HEK293 (cell line): Measurements from ENCODE around the gene ZNF26.

ENCODE experiments used
- CTCF ChIA-PET: fragments of 350-600 bp; formaldehyde crosslinking; extraction: SDS; loops from one replicate; lab custom pipeline; 2021; ENCODE audit warnings: antibody characterized with exemption; lab: Yijun Ruan, JAX
- POLR2A ChIA-PET: fragments of 300-600 bp; formaldehyde crosslinking; extraction: SDS; loops from one replicate; lab custom pipeline; 2020; ENCODE audit warnings: antibody characterized with exemption, inconsistent platforms; lab: Yijun Ruan, JAX
- H3K27ac ChIP-seq: fragments of 200-500 bp; sonication (Bioruptor generic); 2 replicates; pipeline ENCODE4 v1.5.1; 2014; ENCODE audit warnings: low read depth, low read length, control low read depth, inconsistent platforms; ENCODE audit errors: extremely low read depth
- H3K36me3 ChIP-seq, 2 experiments: fragments of 200-500 bp in 1 of 2; sonication (Bioruptor generic) in 1 of 2; 1 replicate in 1 of 2; 2 replicates in 1 of 2; pipeline ENCODE4 v1.5.1; 2014 to 2017; ENCODE audit warnings: inconsistent platforms in 2 of 2, low read length in 2 of 2; ENCODE audit not compliant: control insufficient read depth in 2 of 2, insufficient read depth in 1 of 2
- H3K4me1 ChIP-seq: fragments of 200-500 bp; sonication (Bioruptor generic); 2 replicates; pipeline ENCODE4 v1.5.1; 2014; ENCODE audit warnings: mild to moderate bottlenecking, low read length, inconsistent platforms; ENCODE audit not compliant: control insufficient read depth, insufficient read depth
- H3K4me3 ChIP-seq: 2 replicates; pipeline ENCODE4 v1.5.1; 2011; ENCODE audit warnings: low read depth, mild to moderate bottlenecking, control low read depth, low read length, moderate library complexity
- H3K9me3 ChIP-seq: fragments of 200-500 bp; sonication (Bioruptor generic); 2 replicates; pipeline ENCODE4 v1.5.1; 2014; ENCODE audit warnings: low read depth, low read length, inconsistent platforms; ENCODE audit not compliant: control insufficient read depth, insufficient read depth
- AEBP2 ChIP-seq: fragments of 450-650 bp; formaldehyde crosslinking; IDR thresholded peaks from 2 replicates; pipeline ENCODE4 v1.5.1; 2016; ENCODE audit warnings: missing biosample characterization, missing genetic modification characterization, borderline replicate concordance
- HOXA7 ChIP-seq: sonication (generic); formaldehyde crosslinking; IDR thresholded peaks from 2 replicates; pipeline ENCODE4 v1.8.1; 2022; ENCODE audit warnings: missing genetic modification reagents, borderline replicate concordance
- INSM2 ChIP-seq: fragments of 450-650 bp; formaldehyde crosslinking; IDR thresholded peaks from 2 replicates; pipeline ENCODE4 v1.5.1; 2016; ENCODE audit warnings: missing biosample characterization, missing genetic modification characterization
- KLF7 ChIP-seq: fragments of 450-650 bp; formaldehyde crosslinking; IDR thresholded peaks from 2 replicates; pipeline ENCODE4 v1.5.1; 2016; ENCODE audit warnings: missing biosample characterization, missing genetic modification characterization, borderline replicate concordance
- YY1 ChIP-seq: fragments of 450-650 bp; formaldehyde crosslinking; IDR thresholded peaks from 2 replicates; pipeline ENCODE4 v1.5.1; 2018; ENCODE audit warnings: missing biosample characterization, missing genetic modification characterization
- YY2 ChIP-seq: fragments of 450-650 bp; formaldehyde crosslinking; IDR thresholded peaks from 2 replicates; pipeline ENCODE4 v1.5.1; 2016; ENCODE audit warnings: missing biosample characterization, missing genetic modification characterization
- ZNF155 ChIP-seq: fragments of 450-650 bp; formaldehyde crosslinking; IDR thresholded peaks from 2 replicates; pipeline ENCODE4 v1.5.1; 2016; ENCODE audit warnings: missing biosample characterization, missing genetic modification characterization
- ZNF169 ChIP-seq: fragments of 450-650 bp; formaldehyde crosslinking; IDR thresholded peaks from 2 replicates; pipeline ENCODE4 v1.5.1; 2016; ENCODE audit warnings: missing biosample characterization, missing genetic modification characterization
- ZNF175 ChIP-seq: fragments of 450-650 bp; formaldehyde crosslinking; IDR thresholded peaks from 2 replicates; pipeline ENCODE4 v1.5.1; 2016; ENCODE audit warnings: missing biosample characterization, missing genetic modification characterization
- ZNF211 ChIP-seq: fragments of 450-650 bp; formaldehyde crosslinking; IDR thresholded peaks from 2 replicates; pipeline ENCODE4 v1.5.1; 2016; ENCODE audit warnings: low read depth, missing biosample characterization, missing genetic modification characterization
- ZNF324 ChIP-seq: fragments of 450-650 bp; formaldehyde crosslinking; IDR thresholded peaks from 2 replicates; pipeline ENCODE4 v1.5.1; 2016; ENCODE audit warnings: missing biosample characterization, missing genetic modification characterization
- ZNF335 ChIP-seq: fragments of 450-650 bp; formaldehyde crosslinking; conservative IDR thresholded peaks from 2 replicates; pipeline ENCODE4 v1.5.1; 2016; ENCODE audit warnings: missing biosample characterization, missing genetic modification characterization
- ZNF37A ChIP-seq: fragments of 450-650 bp; IDR thresholded peaks from 2 replicates; pipeline ENCODE4 v1.5.1; 2018; ENCODE audit warnings: missing biosample characterization, missing genetic modification characterization
- ZNF473 ChIP-seq: fragments of 450-650 bp; formaldehyde crosslinking; IDR thresholded peaks from 2 replicates; pipeline ENCODE4 v1.5.1; 2017; ENCODE audit warnings: missing biosample characterization, missing genetic modification characterization
- ZNF510 ChIP-seq: fragments of 450-650 bp; formaldehyde crosslinking; IDR thresholded peaks from 2 replicates; pipeline ENCODE4 v1.5.1; 2018; ENCODE audit warnings: mild to moderate bottlenecking, missing genetic modification characterization, missing biosample characterization; ENCODE audit not compliant: insufficient replicate concordance
- ZNF560 ChIP-seq: fragments of 450-650 bp; formaldehyde crosslinking; IDR thresholded peaks from 2 replicates; pipeline ENCODE4 v1.5.1; 2017; ENCODE audit warnings: missing biosample characterization, missing genetic modification characterization, borderline replicate concordance
- ZNF610 ChIP-seq: fragments of 450-650 bp; formaldehyde crosslinking; IDR thresholded peaks from 2 replicates; pipeline ENCODE4 v1.5.1; 2016; ENCODE audit warnings: missing biosample characterization, missing genetic modification characterization, borderline replicate concordance
- ZNF624 ChIP-seq: fragments of 450-650 bp; formaldehyde crosslinking; IDR thresholded peaks from 2 replicates; pipeline ENCODE4 v1.5.1; 2017; ENCODE audit warnings: missing biosample characterization, missing genetic modification characterization
- ZNF785 ChIP-seq: fragments of 450-650 bp; formaldehyde crosslinking; IDR thresholded peaks from 2 replicates; pipeline ENCODE4 v1.5.1; 2016; ENCODE audit warnings: missing biosample characterization, missing genetic modification characterization
- ZSCAN4 ChIP-seq: fragments of 450-650 bp; formaldehyde crosslinking; IDR thresholded peaks from 2 replicates; pipeline ENCODE4 v1.5.1; 2017; ENCODE audit warnings: missing biosample characterization, missing genetic modification characterization

ZNF26 gene

GRCh38 chr12:132948146-132949066 lies 37.8 kb upstream of the ZNF26 start:
- no peak for TF ChIP-seq AEBP2
- no peak for TF ChIP-seq ZSCAN4 (tag by site-specific recombination)
- TF ChIP-seq ZNF624 (tag by site-specific recombination), result no peak
- TF ChIP-seq ZNF510, result no peak
- no peak for TF ChIP-seq ZNF335 (tag by site-specific recombination)
- TF ChIP-seq ZNF473 (tag by site-specific recombination), result no peak
- TF ChIP-seq HOXA7 (CRISPR knock-in tag), result no peak
- no peak for TF ChIP-seq ZNF324
- TF ChIP-seq YY1 (tag by site-specific recombination), result no peak
- TF ChIP-seq ZNF175, result no peak
- TF ChIP-seq ZNF37A (tag by site-specific recombination), result no peak
- TF ChIP-seq ZNF610, result no peak
- ChIA-PET POLR2A (no interaction called here), CTCF (no interaction called here)
- Histone ChIP-seq H3K9me3 (no peaks in the 10 kb centered on the region; the same call in 1 of the 2 replicates), H3K4me3 (no peak overlapping the region), H3K27ac (no peak overlapping the region), H3K36me3 (peaks cover 11 to 76% of the 10 kb centered on the region in 2 experiments), H3K4me1 (no peaks in the 10 kb centered on the region)

- TF ChIP-seq ZSCAN4 (tag by site-specific recombination), result peak; percentile 88
- 0 out of 2 replicates have a peak, but pooled peaks have one; percentile 39 for TF ChIP-seq ZNF155 (tag by site-specific recombination)
- TF ChIP-seq ZNF560 (tag by site-specific recombination), result peak; percentile 9; the same call in 1 of the 2 replicates
- peak; percentile 89; the same call in 1 of the 2 replicates for TF ChIP-seq ZNF169 (tag by site-specific recombination)
- TF ChIP-seq YY2 (tag by site-specific recombination), result 0 out of 2 replicates have a peak, but pooled peaks have one; percentile 5
- TF ChIP-seq ZNF785 (tag by site-specific recombination), result 0 out of 2 replicates have a peak, but pooled peaks have one; percentile 12
- TF ChIP-seq ZNF211, result 0 out of 2 replicates have a peak, but pooled peaks have one; percentile 8
- no peak for TF ChIP-seq KLF7 (tag by site-specific recombination)
- no peak for TF ChIP-seq INSM2 (tag by site-specific recombination)
- CTCF ChIA-PET, result interaction anchor here (0.5 to 1.1 kb wide), 2 partner anchors 32 to 154 kb away, joined by 3 read pairs; no protein-coding TSS in a partner anchor
- POLR2A ChIA-PET, result no interaction called here
- Histone ChIP-seq H3K4me3 (no peak overlapping the region), H3K4me1 (no peaks in the 10 kb centered on the region), H3K36me3 (peaks cover 0 to 59% of the 10 kb centered on the region in 2 experiments; a peak in 2 of 3 replicates), H3K9me3 (no peaks in the 10 kb centered on the region; the same call in 1 of the 2 replicates), H3K27ac (no peak overlapping the region)
Measured at GRCh38 chr12:132949936-132950837, 36.0 kb upstream of the ZNF26 start.
